Measurements from ENCODE around the gene DGCR6L. TPM values are rescaled to one million over a fixed set of nuclear protein-coding genes. Genes with fewer than 3 reads are reported as not detected.
"Not testable (repeated sequence)": the region's sequence is repeated elsewhere in the genome, so short reads cannot be mapped to it uniquely, and the experiment has no call there.

DGCR6L gene
- total RNA-seq, 1 experiment from 2014 or later: 50.7 TPM

- no TSS peak for BruUV-seq (replicated peaks)
- Histone ChIP-seq H3K36me3 (ENCODE audit: insufficient read depth, low read length, poor library complexity, severe bottlenecking) (no peaks in the 10 kb centered on the region), H3K4me3 (ENCODE audit: low read depth, low read length, poor library complexity, severe bottlenecking) (no peak overlapping the region), H3K27me3 (replicated peaks; ENCODE audit: insufficient read depth, low read depth, low read length, poor library complexity) (no peaks in the 10 kb centered on the region), H3K9me3 (ENCODE audit: low read depth, low read length, poor library complexity, severe bottlenecking) (no peaks in the 10 kb centered on the region), H3K27ac (ENCODE audit: low read depth, low read length, poor library complexity, severe bottlenecking) (no peak overlapping the region), H3K4me1 (ENCODE audit: insufficient read depth, low read length, poor library complexity, severe bottlenecking) (no peaks in the 10 kb centered on the region)
- intact Hi-C loops (cut with micrococcal nuclease; ENCODE audit: unreplicated experiment): no loop called here
- ChIA-PET POLR2A (ENCODE audit: low non-redundant PET) (no interaction called here), CTCF (no interaction called here)
- DNase-seq (ENCODE audit: low spot score): no peak
- TF ChIP-seq EZH2 (IDR thresholded peaks at IDR 0.05; ENCODE audit: borderline replicate concordance, low read depth, low read length, poor library complexity, severe bottlenecking) (no peak), CTCF (conservative IDR thresholded peaks at IDR 0.05; ENCODE audit: low read depth, low read length) (no peak)
Observed at GRCh38 chr22:20279662-20280134, 40.2 kb downstream of the DGCR6L start.

GRCh38 chr22:20278726-20279490, 41.0 kb downstream of the DGCR6L start:
- H3K4me3 ChIP-seq (ENCODE audit: low read depth, low read length, poor library complexity, severe bottlenecking); CTCF ChIA-PET; BruUV-seq (replicated peaks); H3K9me3 ChIP-seq (ENCODE audit: low read depth, low read length, poor library complexity, severe bottlenecking); intact Hi-C loops (cut with micrococcal nuclease; ENCODE audit: unreplicated experiment); H3K36me3 ChIP-seq (ENCODE audit: insufficient read depth, low read length, poor library complexity, severe bottlenecking); DNase-seq (ENCODE audit: low spot score); H3K4me1 ChIP-seq (ENCODE audit: insufficient read depth, low read length, poor library complexity, severe bottlenecking); H3K27ac ChIP-seq (ENCODE audit: low read depth, low read length, poor library complexity, severe bottlenecking); POLR2A ChIA-PET (ENCODE audit: low non-redundant PET); H3K27me3 ChIP-seq (replicated peaks; ENCODE audit: insufficient read depth, low read depth, low read length, poor library complexity): not testable (repeated sequence)

- intact Hi-C loops (cut with micrococcal nuclease; ENCODE audit: unreplicated experiment); H3K27ac ChIP-seq (ENCODE audit: low read depth, low read length, poor library complexity, severe bottlenecking); H3K36me3 ChIP-seq (ENCODE audit: insufficient read depth, low read length, poor library complexity, severe bottlenecking); H3K4me1 ChIP-seq (ENCODE audit: insufficient read depth, low read length, poor library complexity, severe bottlenecking); BruUV-seq (replicated peaks); H3K4me3 ChIP-seq (ENCODE audit: low read depth, low read length, poor library complexity, severe bottlenecking); H3K9me3 ChIP-seq (ENCODE audit: low read depth, low read length, poor library complexity, severe bottlenecking); POLR2A ChIA-PET (ENCODE audit: low non-redundant PET); DNase-seq (ENCODE audit: low spot score); CTCF ChIA-PET; H3K27me3 ChIP-seq (replicated peaks; ENCODE audit: insufficient read depth, low read depth, low read length, poor library complexity): not testable (repeated sequence)
Observed at GRCh38 chr22:20277936-20278635, 41.8 kb downstream of the DGCR6L start.

GRCh38 chr22:20276468-20276867, 43.4 kb downstream of the DGCR6L start:
- H3K27me3 ChIP-seq (replicated peaks; ENCODE audit: insufficient read depth, low read depth, low read length, poor library complexity): no peaks in the 10 kb centered on the region
- no peaks in the 10 kb centered on the region for H3K4me1 ChIP-seq (ENCODE audit: insufficient read depth, low read length, poor library complexity, severe bottlenecking)
- intact Hi-C loops (cut with micrococcal nuclease; ENCODE audit: unreplicated experiment): no loop called here
- H3K27ac ChIP-seq (ENCODE audit: low read depth, low read length, poor library complexity, severe bottlenecking): no peak overlapping the region
- no TSS peak for BruUV-seq (replicated peaks)
- DNase-seq (ENCODE audit: low spot score): no peak
- H3K9me3 ChIP-seq (ENCODE audit: low read depth, low read length, poor library complexity, severe bottlenecking): no peaks in the 10 kb centered on the region
- CTCF ChIA-PET: no interaction called here
- POLR2A ChIA-PET (ENCODE audit: low non-redundant PET): no interaction called here
- TF ChIP-seq CTCF (conservative IDR thresholded peaks at IDR 0.05; ENCODE audit: low read depth, low read length): no peak
- TF ChIP-seq EZH2 (IDR thresholded peaks at IDR 0.05; ENCODE audit: borderline replicate concordance, low read depth, low read length, poor library complexity, severe bottlenecking): no peak
- H3K36me3 ChIP-seq (ENCODE audit: insufficient read depth, low read length, poor library complexity, severe bottlenecking): no peaks in the 10 kb centered on the region
- no peak overlapping the region for H3K4me3 ChIP-seq (ENCODE audit: low read depth, low read length, poor library complexity, severe bottlenecking)

All from A673 (cell line).